ENCODE data around the gene ADGRG1. TPM values are rescaled to one million over a fixed set of nuclear protein-coding genes. Genes with fewer than 3 reads are reported as not detected.

ADGRG1 gene
- total and polyA plus RNA-seq, 12 donors, result 1.8 to 69.9 (median 41.4) TPM

- Histone ChIP-seq H3K27me3 (no peaks in the 10 kb centered on the region), H3K36me3 (replicated peaks in 1 of 2) (no peaks in the 10 kb centered on the region), H3K4me3 (no peak overlapping the region), H3K27ac (no peak overlapping the region), H3K9me3 (replicated peaks in 1 of 3) (no peaks in the 10 kb centered on the region), H3K4me1 (replicated peaks in 1 of 2) (peaks cover 1 to 4% of the 10 kb centered on the region in 2 donors)
- intact Hi-C loops (cut with DNase I), result no loop called here
- TF ChIP-seq POLR2A (IDR thresholded peaks at IDR 0.05) (no peak), CTCF (IDR thresholded peaks at IDR 0.05) (no peak)
- no peak for DNase-seq
- WGBS, 4 donors, result 21 to 72% (median 59%) methylated on average over 1 of the region's 1 CpG; no CpG with 5 or more reads in 1 of the 4 donors
Observed at GRCh38 chr16:57706717-57707116, 78.3 kb downstream of the ADGRG1 start.

- no peaks in the 10 kb centered on the region for H3K27me3 ChIP-seq
- no peak overlapping the region for H3K27ac ChIP-seq
- no peak overlapping the region for H3K4me3 ChIP-seq
- no peak for TF ChIP-seq POLR2A (IDR thresholded peaks at IDR 0.05)
- no peak for TF ChIP-seq CTCF (IDR thresholded peaks at IDR 0.05)
- intact Hi-C loops (cut with DNase I), result no loop called here
- no peak for DNase-seq
- H3K4me1 ChIP-seq (replicated peaks in 1 of 2), result no peaks in the 10 kb centered on the region
- 80 to 91% (median 84%) methylated on average over 7 to 11 of the region's 11 CpGs for WGBS, 4 donors
- no peaks in the 10 kb centered on the region for H3K9me3 ChIP-seq (replicated peaks in 1 of 3)
- H3K36me3 ChIP-seq (replicated peaks in 1 of 2), result no peaks in the 10 kb centered on the region
Observed at GRCh38 chr16:57707331-57707730, 78.9 kb downstream of the ADGRG1 start.

GRCh38 chr16:57708168-57708567, 79.7 kb downstream of the ADGRG1 start:
- intact Hi-C loops (cut with DNase I), result no loop called here
- H3K9me3 ChIP-seq (replicated peaks in 1 of 3), result no peaks in the 10 kb centered on the region
- H3K27ac ChIP-seq, result no peak overlapping the region
- H3K4me1 ChIP-seq (replicated peaks in 1 of 2), result no peaks in the 10 kb centered on the region
- H3K27me3 ChIP-seq, result no peaks in the 10 kb centered on the region
- H3K36me3 ChIP-seq (replicated peaks in 1 of 2), result no peaks in the 10 kb centered on the region
- WGBS, 4 donors, result 85 to 91% (median 89%) methylated on average over 3 of the region's 3 CpGs
- H3K4me3 ChIP-seq, result no peak overlapping the region
- DNase-seq, result no peak
- TF ChIP-seq POLR2A (IDR thresholded peaks at IDR 0.05), result no peak
- TF ChIP-seq CTCF (IDR thresholded peaks at IDR 0.05), result no peak

DNA sequence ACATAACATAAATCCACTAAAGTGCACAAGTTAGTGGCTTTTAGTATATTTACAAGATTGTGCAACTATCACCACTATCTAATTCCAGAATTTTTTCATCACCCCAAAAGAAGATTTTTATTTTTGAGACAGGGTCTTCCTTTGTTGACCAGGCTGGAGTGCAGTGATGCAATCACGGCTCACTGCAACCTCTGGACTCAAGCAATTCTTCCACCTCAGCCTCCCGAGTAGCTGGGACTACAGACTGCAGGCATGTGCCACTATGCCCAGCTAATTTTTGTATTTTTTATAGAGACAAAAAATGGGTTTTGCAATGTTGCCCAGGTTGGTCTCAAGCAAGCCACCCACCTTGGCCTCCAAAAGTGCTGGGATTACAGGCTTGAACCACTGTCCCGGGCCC, 81.2 kb downstream of the ADGRG1 start:
- no peak for DNase-seq
- H3K9me3 ChIP-seq (replicated peaks in 1 of 3), result no peaks in the 10 kb centered on the region
- no peak overlapping the region for H3K27ac ChIP-seq
- TF ChIP-seq CTCF (IDR thresholded peaks at IDR 0.05), result no peak
- no peak for TF ChIP-seq POLR2A (IDR thresholded peaks at IDR 0.05)
- H3K4me3 ChIP-seq, result no peak overlapping the region
- intact Hi-C loops (cut with DNase I), result no loop called here
- 88 to 97% (median 91%) methylated on average over 3 of the region's 3 CpGs for WGBS, 4 donors
- no peaks in the 10 kb centered on the region for H3K36me3 ChIP-seq (replicated peaks in 1 of 2)
- H3K4me1 ChIP-seq (replicated peaks in 1 of 2), result no peaks in the 10 kb centered on the region
- H3K27me3 ChIP-seq, result no peaks in the 10 kb centered on the region
